GM12878 (cell line): ENCODE measurements around the gene DIP2C. TPM values are rescaled to one million over a fixed set of nuclear protein-coding genes. Genes with fewer than 3 reads are reported as not detected.

Experiments
- ATAC-seq: fragments of 200-7000 bp; cut with Tn5 transposase; 3 replicates; pipeline ENCODE4 v1.9.1; 2020; ENCODE audit warnings: mild to moderate bottlenecking, moderate library complexity
- BruUV-seq: library from RNA; stranded (reverse); fragments of 400-500 nt; replicated peaks from 2 replicates; lab custom pipeline; 2021; lab: Mats Ljungman, UMichigan
- CTCF ChIA-PET: fragments of 300-600 bp; sonication (Branson Sonifier 250); formaldehyde crosslinking; extraction: SDS; loops from one replicate; lab custom pipeline; 2021; ENCODE audit warnings: inconsistent platforms; lab: Yijun Ruan, JAX
- POLR2A ChIA-PET: fragments of 350-600 bp; formaldehyde crosslinking; extraction: SDS; loops from one replicate; lab custom pipeline; 2021; ENCODE audit warnings: inconsistent platforms; lab: Charles Lee
- RAD21 ChIA-PET: fragments of 300-600 bp; sonication (Branson Sonifier 250); formaldehyde crosslinking; loops from one replicate; lab custom pipeline; 2023; ENCODE audit warnings: antibody characterized with exemption; ENCODE audit not compliant: unreplicated experiment; lab: Charles Lee
- SMC1A ChIA-PET: fragments of 300-600 bp; sonication (Branson Sonifier 250); formaldehyde crosslinking; loops from one replicate; lab custom pipeline; 2023; ENCODE audit not compliant: unreplicated experiment, uncharacterized antibody; lab: Charles Lee
- DNase-seq: peaks from one replicate; pipeline ENCODE4 v3.0.0-alpha.2; 2011; ENCODE audit warnings: low read depth, low spot score
- FAIRE-seq: peaks from 3 replicates; lab custom pipeline; 2011; peaks lifted over from hg19 to GRCh38; lab: Jason Lieb, UNC
- H2AFZ ChIP-seq: 2 replicates; pipeline ENCODE4 v1.6.0; 2011; ENCODE audit warnings: low read depth, low read length, control low read depth; ENCODE audit not compliant: control insufficient read depth
- H3K27ac ChIP-seq: 2 replicates; pipeline ENCODE4 v1.5.1; 2011; ENCODE audit warnings: control low read depth; ENCODE audit not compliant: control insufficient read depth, insufficient read depth
- H3K27me3 ChIP-seq, 2 experiments: replicated peaks in 1 of 2; 2 replicates each; pipeline versions ENCODE4 v1.6.0 to v1.6.1; 2011; ENCODE audit warnings: low read length in 1 of 2; ENCODE audit not compliant: control insufficient read depth in 2 of 2, insufficient read depth in 2 of 2
- H3K36me3 ChIP-seq, 2 experiments: 2 replicates each; pipeline ENCODE4 v1.5.1; 2011; ENCODE audit warnings: low read length in 1 of 2; ENCODE audit not compliant: control insufficient read depth in 2 of 2, insufficient read depth in 2 of 2
- H3K4me1 ChIP-seq: 2 replicates; pipeline ENCODE4 v1.6.1; 2011; ENCODE audit warnings: mild to moderate bottlenecking, low read length, moderate library complexity, mixed read lengths; ENCODE audit not compliant: control insufficient read depth, insufficient read depth
- H3K4me2 ChIP-seq: 2 replicates; pipeline ENCODE4 v1.6.0; 2011; ENCODE audit warnings: control low read depth; ENCODE audit not compliant: control insufficient read depth, insufficient read depth
- H3K4me3 ChIP-seq: fragments of 200-600 bp; sonication (generic); 2 replicates; pipeline ENCODE4 v1.5.1; 2016
- H3K79me2 ChIP-seq: 2 replicates; pipeline ENCODE4 v1.6.0; 2011; ENCODE audit warnings: low read length; ENCODE audit not compliant: control insufficient read depth, insufficient read depth
- H3K9ac ChIP-seq: 2 replicates; pipeline ENCODE4 v1.8.0; 2011; ENCODE audit warnings: low read length, control low read depth, mixed read lengths; ENCODE audit not compliant: control insufficient read depth, insufficient read depth
- H3K9me3 ChIP-seq: replicated peaks from 3 replicates; pipeline ENCODE4 v1.5.1; 2011; ENCODE audit warnings: mild to moderate bottlenecking, low read length; ENCODE audit not compliant: control insufficient read depth, insufficient read depth
- H4K20me1 ChIP-seq: 2 replicates; pipeline ENCODE4 v1.6.0; 2011; ENCODE audit not compliant: control insufficient read depth, insufficient read depth
- ASH2L ChIP-seq: fragments of 300-600, 200-600 bp; sonication (generic); IDR thresholded peaks from 2 replicates; pipeline ENCODE4 v1.6.1; 2017; ENCODE audit warnings: low read depth, mild to moderate bottlenecking, borderline replicate concordance
- CREB1 ChIP-seq: IDR thresholded peaks from 2 replicates; pipeline ENCODE4 v1.6.1; 2012; ENCODE audit warnings: low read depth, mild to moderate bottlenecking, inconsistent platforms
- EGR1 ChIP-seq, 2 experiments: IDR thresholded peaks; 1 replicate in 1 of 2; 2 replicates in 1 of 2; pipeline ENCODE4 v1.6.1; 2011 to 2012; ENCODE audit warnings: low read depth in 2 of 2, low read length in 2 of 2, borderline replicate concordance in 1 of 2, mild to moderate bottlenecking in 1 of 2, moderate library complexity in 1 of 2
- HCFC1 ChIP-seq: fragments of 150-350 bp; IDR thresholded peaks from 2 replicates; pipeline ENCODE4 v1.6.1; 2014; ENCODE audit warnings: low read length
- NFIC ChIP-seq: IDR thresholded peaks from 2 replicates; pipeline ENCODE4 v1.6.1; 2012; ENCODE audit warnings: low read depth, mild to moderate bottlenecking, inconsistent platforms, low read length, moderate library complexity
- RB1 ChIP-seq: fragments of 450-650 bp; formaldehyde crosslinking; IDR thresholded peaks from 2 replicates; pipeline ENCODE4 v1.6.1; 2017; ENCODE audit warnings: mild to moderate bottlenecking, borderline replicate concordance
- SRF ChIP-seq, 2 experiments: IDR thresholded peaks; 2 replicates each; pipeline ENCODE4 v1.6.1; 2011; ENCODE audit warnings: low read depth in 2 of 2, low read length in 2 of 2, mild to moderate bottlenecking in 1 of 2, moderate library complexity in 1 of 2
- SUZ12 ChIP-seq: fragments of 200-600 bp; sonication (generic); IDR thresholded peaks from one replicate; pipeline ENCODE4 v1.6.1; 2018; ENCODE audit warnings: antibody characterized with exemption, mild to moderate bottlenecking; ENCODE audit not compliant: unreplicated experiment
- TCF12 ChIP-seq: IDR thresholded peaks from 2 replicates; pipeline ENCODE4 v1.6.1; 2011; ENCODE audit warnings: low read depth, mild to moderate bottlenecking, low read length
- TCF3 ChIP-seq: IDR thresholded peaks from 2 replicates; pipeline ENCODE4 v1.6.1; 2012; ENCODE audit warnings: low read depth, mild to moderate bottlenecking, low read length, borderline replicate concordance; ENCODE audit not compliant: insufficient read depth
- TCF7 ChIP-seq: IDR thresholded peaks from 2 replicates; pipeline ENCODE4 v1.6.1; 2014; ENCODE audit warnings: antibody characterized with exemption, borderline replicate concordance
- USF1 ChIP-seq: IDR thresholded peaks from 2 replicates; pipeline ENCODE4 v1.6.1; 2011; ENCODE audit warnings: borderline replicate concordance, low read depth, mild to moderate bottlenecking, moderate library complexity, mixed read lengths, low read length; ENCODE audit not compliant: insufficient read depth; ENCODE audit errors: extremely low read length
- ZBTB11 ChIP-seq: fragments of 450-650 bp; formaldehyde crosslinking; IDR thresholded peaks from 2 replicates; pipeline ENCODE4 v1.5.0; 2022; ENCODE audit warnings: mild to moderate bottlenecking, missing genetic modification characterization
- ZSCAN29 ChIP-seq: fragments of 450-650 bp; IDR thresholded peaks from 2 replicates; pipeline ENCODE4 v1.6.1; 2017; ENCODE audit warnings: mild to moderate bottlenecking, moderate library complexity
- WGBS: methylation state at CpG from one replicate; pipeline ENCODE4 v1.1.6; 2016; ENCODE audit warnings: low lambda C conversion rate; ENCODE audit not compliant: insufficient replicate concordance, insufficient coverage; ENCODE audit errors: missing lambda C conversion rate; 5-methylcytosine and 5-hydroxymethylcytosine counted together
- in situ Hi-C: fragments of 300-500 bp; cut with MboI; formaldehyde crosslinking; loops from 9 replicates; pipeline ENCODE4 v1.14.3; 2018; ENCODE audit warnings: mixed read lengths
- intact Hi-C: fragments of 100-400 bp; cut with micrococcal nuclease; formaldehyde crosslinking; loops from one replicate; pipeline ENCODE4 v1.14.2; 2022; ENCODE audit not compliant: unreplicated experiment
- polyA plus RNA-seq, 11 experiments: library from polyadenylated mRNA; depleted of rRNA in 4 of 11; unstranded in 6 of 11; stranded (reverse) in 5 of 11; fragments of >200 nt; fragmentation: Nextera tagmentation in 4 of 11; fragmentation: Illumina TruSeq in 1 of 11; extraction: Ambion mirVana in 4 of 11; extraction: Trizol in 1 of 11; gene quantifications; 1 replicate in 1 of 11; 2 replicates in 10 of 11; pipeline versions ENCODE4 v1.2.1 to v1.2.3, GENCODE V29; 2011 to 2016; ENCODE audit warnings: inconsistent platforms in 2 of 11, missing spikeins in 2 of 11, low read depth in 1 of 11
- total RNA-seq, 4 experiments: library from RNA; depleted of rRNA in 3 of 4; stranded (reverse); fragments of >200 nt in 3 of 4; fragmentation: Illumina TruSeq in 1 of 4; extraction: Trizol in 1 of 4; gene quantifications; 2 replicates each; pipeline versions ENCODE4 v1.2.1 to v1.2.3, GENCODE V29; 2013 to 2021
- TF ChIP-seq, protein P1 (sequence below): fragments of 450-650 bp; IDR thresholded peaks from 2 replicates; pipeline ENCODE4 v1.6.1; 2017; ENCODE audit warnings: low read depth, mild to moderate bottlenecking, moderate library complexity
- TF ChIP-seq, protein P2 (sequence below): fragments of 450-650 bp; formaldehyde crosslinking; IDR thresholded peaks from 2 replicates; pipeline ENCODE4 v1.4.0; 2022; ENCODE audit warnings: mild to moderate bottlenecking, moderate library complexity

Gene DIP2C
- total and polyA plus RNA-seq, 10 of the 15 experiments (the other 5 are each of a cell fraction or from before 2014, with no cell fraction given), result 0.01 to 0.10 (median 0.06) TPM

- no TSS peak for BruUV-seq
- no peak overlapping the region for H3K9ac ChIP-seq
- TF ChIP-seq TCF3, result no peak
- TF ChIP-seq TCF12, result no peak
- TF ChIP-seq, protein P1, sequence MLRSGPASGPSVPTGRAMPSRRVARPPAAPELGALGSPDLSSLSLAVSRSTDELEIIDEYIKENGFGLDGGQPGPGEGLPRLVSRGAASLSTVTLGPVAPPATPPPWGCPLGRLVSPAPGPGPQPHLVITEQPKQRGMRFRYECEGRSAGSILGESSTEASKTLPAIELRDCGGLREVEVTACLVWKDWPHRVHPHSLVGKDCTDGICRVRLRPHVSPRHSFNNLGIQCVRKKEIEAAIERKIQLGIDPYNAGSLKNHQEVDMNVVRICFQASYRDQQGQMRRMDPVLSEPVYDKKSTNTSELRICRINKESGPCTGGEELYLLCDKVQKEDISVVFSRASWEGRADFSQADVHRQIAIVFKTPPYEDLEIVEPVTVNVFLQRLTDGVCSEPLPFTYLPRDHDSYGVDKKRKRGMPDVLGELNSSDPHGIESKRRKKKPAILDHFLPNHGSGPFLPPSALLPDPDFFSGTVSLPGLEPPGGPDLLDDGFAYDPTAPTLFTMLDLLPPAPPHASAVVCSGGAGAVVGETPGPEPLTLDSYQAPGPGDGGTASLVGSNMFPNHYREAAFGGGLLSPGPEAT, result no peak
- TF ChIP-seq CREB1, result no peak
- no peak for TF ChIP-seq HCFC1
- TF ChIP-seq NFIC, result no peak
- TF ChIP-seq ZBTB11 (CRISPR knock-in tag), result no peak
- TF ChIP-seq SRF (IDR thresholded peaks at IDR 0.05; ENCODE audit: low read depth in 2 of 2, low read length in 2 of 2), result no peak
- no peak for TF ChIP-seq ASH2L
- TF ChIP-seq EGR1 (IDR thresholded peaks at IDR 0.05; ENCODE audit: borderline replicate concordance in 1 of 2, low read depth in 2 of 2, low read length in 2 of 2), result no peak
- TF ChIP-seq ZSCAN29, result no peak
- TF ChIP-seq TCF7, result no peak
- no peak for TF ChIP-seq RB1
- no peak for TF ChIP-seq SUZ12
- TF ChIP-seq USF1, result no peak
- TF ChIP-seq, protein P2, sequence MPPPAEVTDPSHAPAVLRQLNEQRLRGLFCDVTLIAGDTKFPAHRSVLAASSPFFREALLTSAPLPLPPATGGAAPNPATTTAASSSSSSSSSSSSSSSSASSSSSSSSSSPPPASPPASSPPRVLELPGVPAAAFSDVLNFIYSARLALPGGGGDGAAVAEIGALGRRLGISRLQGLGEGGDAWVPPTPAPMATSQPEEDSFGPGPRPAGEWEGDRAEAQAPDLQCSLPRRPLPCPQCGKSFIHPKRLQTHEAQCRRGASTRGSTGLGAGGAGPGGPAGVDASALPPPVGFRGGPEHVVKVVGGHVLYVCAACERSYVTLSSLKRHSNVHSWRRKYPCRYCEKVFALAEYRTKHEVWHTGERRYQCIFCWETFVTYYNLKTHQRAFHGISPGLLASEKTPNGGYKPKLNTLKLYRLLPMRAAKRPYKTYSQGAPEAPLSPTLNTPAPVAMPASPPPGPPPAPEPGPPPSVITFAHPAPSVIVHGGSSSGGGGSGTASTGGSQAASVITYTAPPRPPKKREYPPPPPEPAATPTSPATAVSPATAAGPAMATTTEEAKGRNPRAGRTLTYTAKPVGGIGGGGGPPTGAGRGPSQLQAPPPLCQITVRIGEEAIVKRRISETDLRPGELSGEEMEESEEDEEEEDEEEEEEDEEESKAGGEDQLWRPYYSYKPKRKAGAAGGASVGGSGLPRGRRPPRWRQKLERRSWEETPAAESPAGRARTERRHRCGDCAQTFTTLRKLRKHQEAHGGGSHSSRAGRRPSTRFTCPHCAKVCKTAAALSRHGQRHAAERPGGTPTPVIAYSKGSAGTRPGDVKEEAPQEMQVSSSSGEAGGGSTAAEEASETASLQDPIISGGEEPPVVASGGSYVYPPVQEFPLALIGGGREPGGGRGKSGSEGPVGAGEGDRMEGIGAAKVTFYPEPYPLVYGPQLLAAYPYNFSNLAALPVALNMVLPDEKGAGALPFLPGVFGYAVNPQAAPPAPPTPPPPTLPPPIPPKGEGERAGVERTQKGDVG, result no peak
Measured at GRCh38 chr10:640673-641045, 48.8 kb downstream of the DIP2C start.

More at GRCh38 chr10:640673-641045, 48.8 kb downstream of the DIP2C start:
- RAD21 ChIA-PET, result no interaction called here
- peaks cover 1% of the 10 kb centered on the region; the same call in 1 of the 3 replicates for H3K9me3 ChIP-seq
- no peak for DNase-seq
- intact Hi-C loops (no loop called here), in situ Hi-C loops (no loop called here)
- H3K79me2 ChIP-seq, result no peaks in the 10 kb centered on the region
- no peaks in the 10 kb centered on the region; a peak in 2 of 4 replicates for H3K27me3 ChIP-seq
- H3K4me2 ChIP-seq, result no peak overlapping the region
- POLR2A ChIA-PET, result no interaction called here
- H2AFZ ChIP-seq, result no peak overlapping the region
- WGBS, result 66% methylated on average over 9 of the region's 27 CpGs
- CTCF ChIA-PET, result no interaction called here
- H3K36me3 ChIP-seq, result no peaks in the 10 kb centered on the region
- H4K20me1 ChIP-seq, result no peaks in the 10 kb centered on the region
- no peak for ATAC-seq
- no peak overlapping the region for H3K4me3 ChIP-seq
- no peaks in the 10 kb centered on the region for H3K4me1 ChIP-seq
- no peak for FAIRE-seq
- H3K27ac ChIP-seq, result no peak overlapping the region
- SMC1A ChIA-PET, result no interaction called here
